ENCODE data around the gene TAF4.

Gene TAF4

DNA sequence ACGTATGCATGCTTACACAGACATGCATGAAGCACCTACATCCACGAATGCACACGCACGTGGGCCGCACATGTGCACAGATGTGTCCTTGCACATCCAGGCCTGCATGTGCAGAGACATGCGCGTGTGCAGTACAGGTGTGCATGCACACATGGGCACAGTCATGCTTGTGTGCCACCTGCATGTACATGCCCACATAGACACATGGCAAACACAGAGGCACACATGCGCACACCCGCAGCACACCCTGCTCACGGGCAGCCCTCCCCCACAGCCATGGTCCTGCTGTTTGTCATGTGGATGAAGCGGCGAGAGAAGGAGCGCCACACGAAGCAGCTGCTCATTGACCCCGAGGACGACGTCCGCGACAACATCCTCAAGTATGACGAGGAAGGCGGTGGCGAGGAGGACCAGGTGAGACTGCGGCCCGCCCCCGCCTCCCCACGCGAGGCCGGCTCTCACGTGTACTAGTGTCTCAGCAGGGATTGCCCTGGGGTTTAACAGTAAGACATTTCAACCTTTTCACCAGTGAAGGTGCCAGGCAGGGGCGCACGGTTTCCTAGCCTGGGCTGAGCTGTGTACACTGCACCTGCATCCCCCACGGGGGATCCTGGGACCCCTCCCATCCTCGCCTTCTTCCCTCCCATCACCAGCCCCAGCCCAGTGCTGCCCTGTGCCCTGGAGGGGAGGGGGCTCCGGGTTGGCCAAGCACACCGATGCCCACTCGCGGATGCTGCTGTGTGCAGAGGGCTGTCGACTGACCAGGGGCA, 132.8 kb downstream of the TAF4 start:
- Histone ChIP-seq H3K36me3 (ENCODE audit: insufficient read depth, insufficient read length, low read length) (no peaks in the 10 kb centered on the region), H3K9ac (ENCODE audit: insufficient read length, low read depth) (no peak overlapping the region), H3K4me3 (ENCODE audit: insufficient read length, low read depth) (no peak overlapping the region), H3K27me3 (ENCODE audit: insufficient read depth, insufficient read length) (no peaks in the 10 kb centered on the region), H3K9me3 (ENCODE audit: insufficient read depth, low read length) (no peaks in the 10 kb centered on the region), H3K4me1 (ENCODE audit: insufficient read depth, insufficient read length) (peaks cover 26% of the 10 kb centered on the region)
- no peak for DNase-seq (ENCODE audit: low read depth, low spot score)
- no peak for TF ChIP-seq YY1 (IDR thresholded peaks at IDR 0.05; ENCODE audit: insufficient read depth, insufficient read length)
- TF ChIP-seq ZNF274 (IDR thresholded peaks at IDR 0.05; ENCODE audit: low read depth, low read length), result no peak
- no peak for TF ChIP-seq SUZ12 (IDR thresholded peaks at IDR 0.05; ENCODE audit: extremely low read depth, insufficient read depth, insufficient read length)

- H3K27me3 ChIP-seq (ENCODE audit: insufficient read depth, insufficient read length), result no peaks in the 10 kb centered on the region
- no peak for TF ChIP-seq ZNF274 (IDR thresholded peaks at IDR 0.05; ENCODE audit: low read depth, low read length)
- no peak for TF ChIP-seq YY1 (IDR thresholded peaks at IDR 0.05; ENCODE audit: insufficient read depth, insufficient read length)
- no peak for TF ChIP-seq SUZ12 (IDR thresholded peaks at IDR 0.05; ENCODE audit: extremely low read depth, insufficient read depth, insufficient read length)
- no peaks in the 10 kb centered on the region for H3K36me3 ChIP-seq (ENCODE audit: insufficient read depth, insufficient read length, low read length)
- H3K9ac ChIP-seq (ENCODE audit: insufficient read length, low read depth), result no peak overlapping the region
- H3K4me3 ChIP-seq (ENCODE audit: insufficient read length, low read depth), result no peak overlapping the region
- H3K4me1 ChIP-seq (ENCODE audit: insufficient read depth, insufficient read length), result peaks cover 20% of the 10 kb centered on the region
- DNase-seq (ENCODE audit: low read depth, low spot score), result no peak
- H3K9me3 ChIP-seq (ENCODE audit: insufficient read depth, low read length), result no peaks in the 10 kb centered on the region
These were observed 133.5 kb downstream of the TAF4 start for GRCh38 chr20:61932199-61932592.

GRCh38 chr20:61931476-61932198, 134.0 kb downstream of the TAF4 start:
- no peak overlapping the region for H3K9ac ChIP-seq (ENCODE audit: insufficient read length, low read depth)
- no peak overlapping the region for H3K4me3 ChIP-seq (ENCODE audit: insufficient read length, low read depth)
- H3K27me3 ChIP-seq (ENCODE audit: insufficient read depth, insufficient read length), result no peaks in the 10 kb centered on the region
- no peak for TF ChIP-seq SUZ12 (IDR thresholded peaks at IDR 0.05; ENCODE audit: extremely low read depth, insufficient read depth, insufficient read length)
- TF ChIP-seq ZNF274 (IDR thresholded peaks at IDR 0.05; ENCODE audit: low read depth, low read length), result no peak
- TF ChIP-seq YY1 (IDR thresholded peaks at IDR 0.05; ENCODE audit: insufficient read depth, insufficient read length), result no peak
- H3K4me1 ChIP-seq (ENCODE audit: insufficient read depth, insufficient read length), result peaks cover 17% of the 10 kb centered on the region
- no peak for DNase-seq (ENCODE audit: low read depth, low spot score)
- no peaks in the 10 kb centered on the region for H3K9me3 ChIP-seq (ENCODE audit: insufficient read depth, low read length)
- no peaks in the 10 kb centered on the region for H3K36me3 ChIP-seq (ENCODE audit: insufficient read depth, insufficient read length, low read length)

DNA sequence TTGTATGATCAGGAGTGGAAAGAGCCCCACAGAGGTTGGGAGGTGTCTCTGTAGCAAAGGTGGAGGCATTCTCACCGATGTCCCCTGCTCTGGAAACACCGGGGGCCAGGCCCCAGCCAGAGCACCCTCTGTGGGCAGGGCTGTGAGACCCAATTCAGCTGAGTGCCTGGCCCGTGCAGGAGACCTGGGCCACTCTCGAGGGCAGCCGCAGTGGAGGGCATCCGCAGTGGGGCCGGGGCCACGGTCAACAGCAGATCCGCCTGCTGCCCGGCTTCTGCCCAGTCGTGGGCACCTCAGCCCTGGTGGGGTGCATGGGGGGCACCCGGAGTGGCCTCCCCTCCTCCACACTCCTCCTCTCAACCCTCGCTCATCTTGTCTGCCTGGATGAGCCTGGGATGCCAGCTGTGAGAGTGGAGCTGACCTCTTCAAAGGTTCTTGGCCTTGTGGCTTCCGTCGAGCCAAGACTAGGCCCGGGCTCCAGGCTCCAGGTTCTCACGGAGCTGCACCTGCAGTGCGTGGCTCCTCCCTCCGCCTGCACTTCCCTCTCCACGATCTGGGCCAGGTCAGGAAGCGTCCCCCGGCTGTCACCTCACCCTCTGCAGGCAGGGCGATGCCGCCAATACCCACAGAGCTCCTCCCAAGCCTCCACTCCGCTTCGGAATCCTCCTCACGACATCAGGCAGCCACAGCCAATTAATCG, 134.8 kb downstream of the TAF4 start:
- no peak overlapping the region for H3K9ac ChIP-seq (ENCODE audit: insufficient read length, low read depth)
- H3K27me3 ChIP-seq (ENCODE audit: insufficient read depth, insufficient read length), result no peaks in the 10 kb centered on the region
- no peak for DNase-seq (ENCODE audit: low read depth, low spot score)
- TF ChIP-seq YY1 (IDR thresholded peaks at IDR 0.05; ENCODE audit: insufficient read depth, insufficient read length), result no peak
- TF ChIP-seq SUZ12 (IDR thresholded peaks at IDR 0.05; ENCODE audit: extremely low read depth, insufficient read depth, insufficient read length), result no peak
- TF ChIP-seq ZNF274 (IDR thresholded peaks at IDR 0.05; ENCODE audit: low read depth, low read length), result no peak
- peaks cover 13% of the 10 kb centered on the region for H3K4me1 ChIP-seq (ENCODE audit: insufficient read depth, insufficient read length)
- no peaks in the 10 kb centered on the region for H3K36me3 ChIP-seq (ENCODE audit: insufficient read depth, insufficient read length, low read length)
- H3K9me3 ChIP-seq (ENCODE audit: insufficient read depth, low read length), result no peaks in the 10 kb centered on the region
- H3K4me3 ChIP-seq (ENCODE audit: insufficient read length, low read depth), result no peak overlapping the region

- no peak for DNase-seq (ENCODE audit: low read depth, low spot score)
- H3K4me3 ChIP-seq (ENCODE audit: insufficient read length, low read depth), result no peak overlapping the region
- H3K36me3 ChIP-seq (ENCODE audit: insufficient read depth, insufficient read length, low read length), result no peaks in the 10 kb centered on the region
- no peaks in the 10 kb centered on the region for H3K27me3 ChIP-seq (ENCODE audit: insufficient read depth, insufficient read length)
- no peak overlapping the region for H3K9ac ChIP-seq (ENCODE audit: insufficient read length, low read depth)
- H3K9me3 ChIP-seq (ENCODE audit: insufficient read depth, low read length), result no peaks in the 10 kb centered on the region
- no peak for TF ChIP-seq ZNF274 (IDR thresholded peaks at IDR 0.05; ENCODE audit: low read depth, low read length)
- TF ChIP-seq YY1 (IDR thresholded peaks at IDR 0.05; ENCODE audit: insufficient read depth, insufficient read length), result no peak
- TF ChIP-seq SUZ12 (IDR thresholded peaks at IDR 0.05; ENCODE audit: extremely low read depth, insufficient read depth, insufficient read length), result no peak
- peaks cover 11% of the 10 kb centered on the region for H3K4me1 ChIP-seq (ENCODE audit: insufficient read depth, insufficient read length)
These were observed 135.6 kb downstream of the TAF4 start for GRCh38 chr20:61929971-61930666.

GRCh38 chr20:61929561-61929960, 136.1 kb downstream of the TAF4 start:
- DNase-seq (ENCODE audit: low read depth, low spot score), result no peak
- Histone ChIP-seq H3K9me3 (ENCODE audit: insufficient read depth, low read length) (no peaks in the 10 kb centered on the region), H3K9ac (ENCODE audit: insufficient read length, low read depth) (no peak overlapping the region), H3K36me3 (ENCODE audit: insufficient read depth, insufficient read length, low read length) (no peaks in the 10 kb centered on the region), H3K27me3 (ENCODE audit: insufficient read depth, insufficient read length) (no peaks in the 10 kb centered on the region), H3K4me1 (ENCODE audit: insufficient read depth, insufficient read length) (peaks cover 11% of the 10 kb centered on the region), H3K4me3 (ENCODE audit: insufficient read length, low read depth) (no peak overlapping the region)
- TF ChIP-seq ZNF274 (IDR thresholded peaks at IDR 0.05; ENCODE audit: low read depth, low read length), result no peak
- TF ChIP-seq YY1 (IDR thresholded peaks at IDR 0.05; ENCODE audit: insufficient read depth, insufficient read length), result no peak
- TF ChIP-seq SUZ12 (IDR thresholded peaks at IDR 0.05; ENCODE audit: extremely low read depth, insufficient read depth, insufficient read length), result no peak

All from NT2/D1 (cell line).